Loucy (cell line): ENCODE measurements around the gene EDIL3.

ENCODE experiments used
- EZH2phosphoT487 ChIP-seq: fragments of 200-600 bp; IDR thresholded peaks from 2 replicates; pipeline ENCODE4 v1.6.1; 2018; ENCODE audit warnings: antibody characterized with exemption, mild to moderate bottlenecking, moderate library complexity, borderline replicate concordance
- TF ChIP-seq, protein P1 (sequence below): fragments of 200-600 bp; sonication (generic); conservative IDR thresholded peaks from 2 replicates; pipeline ENCODE4 v1.5.1; 2014; ENCODE audit warnings: mild to moderate bottlenecking, antibody characterized with exemption, low read length

DNA sequence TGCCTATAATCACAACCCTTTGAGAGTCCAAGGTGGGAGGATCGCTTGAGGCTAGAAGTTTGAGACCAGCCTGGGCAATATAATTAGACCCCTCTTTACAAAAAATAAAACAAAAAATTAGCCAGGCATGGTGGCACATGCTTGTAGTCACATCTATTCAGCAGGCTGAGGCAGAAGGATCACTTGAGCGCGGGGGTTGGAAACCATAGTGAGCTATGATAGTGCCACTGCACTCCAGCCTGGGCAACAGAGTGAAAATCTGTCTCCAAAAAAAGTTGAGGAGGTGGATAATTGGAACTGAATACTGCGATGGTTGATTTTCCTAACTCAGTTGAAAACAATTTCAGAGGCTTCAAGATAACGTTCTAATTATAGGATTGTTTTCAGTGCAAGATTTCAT, 52.6 kb downstream of the EDIL3 start:
- TF ChIP-seq, protein P1, sequence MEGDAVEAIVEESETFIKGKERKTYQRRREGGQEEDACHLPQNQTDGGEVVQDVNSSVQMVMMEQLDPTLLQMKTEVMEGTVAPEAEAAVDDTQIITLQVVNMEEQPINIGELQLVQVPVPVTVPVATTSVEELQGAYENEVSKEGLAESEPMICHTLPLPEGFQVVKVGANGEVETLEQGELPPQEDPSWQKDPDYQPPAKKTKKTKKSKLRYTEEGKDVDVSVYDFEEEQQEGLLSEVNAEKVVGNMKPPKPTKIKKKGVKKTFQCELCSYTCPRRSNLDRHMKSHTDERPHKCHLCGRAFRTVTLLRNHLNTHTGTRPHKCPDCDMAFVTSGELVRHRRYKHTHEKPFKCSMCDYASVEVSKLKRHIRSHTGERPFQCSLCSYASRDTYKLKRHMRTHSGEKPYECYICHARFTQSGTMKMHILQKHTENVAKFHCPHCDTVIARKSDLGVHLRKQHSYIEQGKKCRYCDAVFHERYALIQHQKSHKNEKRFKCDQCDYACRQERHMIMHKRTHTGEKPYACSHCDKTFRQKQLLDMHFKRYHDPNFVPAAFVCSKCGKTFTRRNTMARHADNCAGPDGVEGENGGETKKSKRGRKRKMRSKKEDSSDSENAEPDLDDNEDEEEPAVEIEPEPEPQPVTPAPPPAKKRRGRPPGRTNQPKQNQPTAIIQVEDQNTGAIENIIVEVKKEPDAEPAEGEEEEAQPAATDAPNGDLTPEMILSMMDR = no peak
- no peak for TF ChIP-seq EZH2phosphoT487
